SHP77 treated with DMSO at 0.1 percent for 48 hours (cell line): ENCODE data around the gene C19orf67.

Experiments
- DNase-seq: peaks from one replicate; lab custom pipeline; 2025; lab: John Stamatoyannopoulos, UW

Gene C19orf67

GRCh38 chr19:14107581-14108461 is 22.2 kb upstream of the C19orf67 start:
- no peak for DNase-seq

DNA sequence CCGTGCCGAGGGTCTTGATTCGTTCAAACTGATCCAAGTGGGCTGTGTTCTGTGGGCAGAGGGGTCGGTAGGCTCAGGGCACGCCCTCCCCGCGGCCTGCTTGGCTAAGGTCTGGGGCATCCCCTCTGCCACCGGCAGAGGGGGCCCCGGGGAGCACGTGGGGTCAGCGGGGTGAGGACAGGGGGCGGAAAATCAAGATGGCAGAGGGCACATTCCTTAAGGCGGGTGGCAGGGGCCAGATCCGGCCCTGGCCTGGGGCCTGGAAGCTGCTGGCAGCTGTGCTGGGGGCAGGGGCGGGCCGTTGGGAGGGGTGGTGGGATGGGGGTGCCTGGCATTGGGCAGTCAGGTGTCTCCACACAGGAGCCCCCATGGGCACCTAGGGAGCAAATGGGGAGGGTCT is 21.3 kb upstream of the C19orf67 start:
- DNase-seq, result no peak

GRCh38 chr19:14105680-14106079 is 20.1 kb upstream of the C19orf67 start:
- no peak for DNase-seq

- DNase-seq, result no peak
Measured at GRCh38 chr19:14103310-14103709, 17.7 kb upstream of the C19orf67 start.

DNA sequence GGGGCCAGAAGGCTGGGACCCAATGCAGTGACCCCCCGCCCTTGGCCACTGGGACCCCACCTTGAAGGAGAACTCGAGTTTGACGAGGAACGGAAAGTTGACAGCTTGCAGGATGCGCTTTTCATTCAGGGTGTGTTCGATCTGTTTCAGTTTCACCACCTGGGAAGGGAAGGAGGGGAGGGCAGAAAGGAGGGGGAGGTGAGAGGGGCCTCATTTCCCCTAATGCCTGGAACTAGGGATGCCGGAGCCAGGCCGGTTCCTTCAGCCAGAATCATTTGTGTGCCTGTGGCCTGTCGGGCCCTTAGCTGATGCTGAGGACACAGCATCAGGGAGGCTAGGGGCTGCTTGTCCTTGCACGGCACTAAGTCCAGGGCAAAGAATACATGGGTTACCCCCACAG is 17.2 kb upstream of the C19orf67 start:
- DNase-seq, result no peak

GRCh38 chr19:14102102-14102696 is 16.6 kb upstream of the C19orf67 start:
- no peak for DNase-seq

GRCh38 chr19:14101003-14101545 is 15.5 kb upstream of the C19orf67 start:
- DNase-seq, result no peak

DNA sequence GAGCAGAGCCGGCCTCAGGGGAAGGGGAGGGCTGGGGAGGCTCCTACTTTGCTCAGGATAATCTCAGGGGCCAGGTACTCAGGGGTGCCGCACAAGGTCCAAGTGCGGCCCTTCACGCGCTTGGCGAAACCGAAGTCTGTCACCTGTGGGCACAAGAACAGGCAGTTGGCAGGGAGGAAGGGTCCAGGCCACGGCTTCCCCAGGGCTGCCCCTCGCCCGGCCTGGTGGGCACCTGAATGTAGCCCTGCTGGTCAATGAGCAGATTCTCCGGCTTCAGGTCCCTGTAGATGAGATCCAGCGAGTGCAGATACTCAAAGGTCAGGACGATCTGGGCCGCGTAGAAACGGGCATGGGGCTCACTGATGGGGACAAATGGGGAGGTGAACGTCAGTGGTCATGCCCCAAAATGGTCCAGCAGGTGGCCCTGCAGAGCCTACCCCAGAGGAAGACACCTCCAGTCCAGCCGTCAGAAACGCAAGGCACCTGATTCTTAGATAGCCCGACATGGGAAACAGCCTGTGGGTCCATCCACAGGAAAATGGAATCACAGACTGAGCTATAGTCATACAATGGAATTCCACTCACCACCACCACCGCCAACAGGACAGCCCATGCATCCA is 12.1 kb upstream of the C19orf67 start:
- no peak for DNase-seq

- no peak for DNase-seq
Measured at GRCh38 chr19:14096272-14096992, 10.8 kb upstream of the C19orf67 start.

DNA sequence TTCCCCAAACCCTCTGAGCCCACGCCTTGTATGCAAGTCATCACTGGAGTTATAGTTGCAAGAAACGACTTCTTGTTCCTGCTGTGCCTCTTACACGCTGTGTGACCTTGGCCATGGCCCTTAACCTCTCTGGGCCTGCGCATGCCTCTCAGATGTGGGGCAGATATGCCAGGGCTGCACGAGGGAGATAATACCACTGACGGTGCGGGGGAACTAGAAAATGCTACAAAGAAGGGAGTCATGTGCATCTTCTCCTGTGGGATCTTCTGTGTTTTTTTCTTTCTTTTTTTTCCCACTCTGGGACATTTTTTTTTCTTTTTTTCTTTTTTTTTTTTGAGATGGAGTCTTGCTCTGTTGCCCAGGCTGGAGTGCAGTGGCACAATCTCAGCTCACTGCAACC is 9.3 kb upstream of the C19orf67 start:
- DNase-seq, result no peak

GRCh38 chr19:14093117-14093823 is 7.7 kb upstream of the C19orf67 start:
- DNase-seq, result no peak

DNA sequence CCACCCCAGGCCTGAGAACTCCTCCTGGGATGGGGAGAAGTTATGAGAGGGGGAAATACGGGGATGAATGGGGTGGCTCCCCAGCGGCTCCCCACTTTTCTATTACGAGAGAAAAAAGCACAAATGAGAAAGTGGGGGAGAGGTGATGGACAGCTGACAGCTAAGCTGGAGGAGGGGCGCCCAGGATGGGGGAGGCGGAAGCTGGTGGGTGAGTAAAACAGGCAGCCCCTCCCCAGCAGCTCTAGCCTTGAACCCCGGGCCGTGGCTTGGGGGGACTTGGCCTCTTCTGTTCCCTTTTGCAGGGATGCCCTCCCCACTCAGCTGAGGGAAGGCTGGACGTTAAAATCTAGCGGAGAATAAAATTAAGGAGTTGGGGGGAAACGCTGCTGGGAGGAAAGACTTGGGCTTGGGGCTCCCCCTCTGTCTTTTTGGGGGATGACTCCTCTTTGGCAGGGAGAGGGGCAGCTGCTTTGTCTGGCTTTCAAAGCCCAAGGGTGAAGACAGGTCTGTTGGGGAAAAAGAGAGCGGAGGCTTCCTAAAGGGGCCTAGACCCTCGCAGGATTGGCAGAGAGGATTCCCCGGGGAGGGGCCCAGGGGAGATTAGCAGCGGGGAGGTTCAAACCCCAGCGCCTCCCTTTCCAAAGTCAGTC is 6.4 kb upstream of the C19orf67 start:
- no peak for DNase-seq

DNA sequence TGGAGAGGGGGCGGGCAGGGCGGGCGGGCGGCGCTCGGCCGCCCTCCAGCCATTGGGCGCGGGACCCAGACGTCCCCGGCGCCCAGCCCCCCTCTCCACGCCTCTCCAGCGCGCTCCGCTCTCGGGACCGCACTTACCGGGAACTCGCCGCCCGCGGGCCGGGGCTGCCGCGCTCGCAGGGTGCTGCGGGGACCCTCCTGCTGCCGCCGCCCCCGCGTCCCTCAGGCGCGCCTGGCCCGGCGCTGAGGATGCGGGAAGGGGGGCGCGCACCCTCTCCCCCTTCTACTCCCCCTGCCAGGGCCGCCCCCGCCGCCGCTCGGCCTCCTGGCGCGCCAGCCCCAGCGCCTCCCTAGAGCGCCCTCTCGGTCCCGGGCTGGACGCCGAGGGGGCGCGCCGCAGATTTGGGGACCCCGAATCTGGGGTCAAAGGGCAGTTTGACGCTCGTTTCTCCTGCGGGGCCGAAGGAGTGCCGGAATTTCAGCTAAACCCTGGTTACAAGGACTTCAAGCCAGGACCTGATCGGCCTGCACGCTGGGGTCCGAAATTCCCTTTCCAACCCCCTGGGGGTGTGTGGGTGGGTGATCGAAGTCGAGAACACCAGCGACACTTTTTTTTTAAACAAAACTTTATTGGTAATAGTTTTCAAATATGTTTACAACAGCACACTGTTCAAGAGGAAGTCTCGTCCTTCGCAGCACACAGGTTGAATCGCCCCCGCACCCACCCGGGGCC is 5.7 kb upstream of the C19orf67 start:
- DNase-seq, result no peak

GRCh38 chr19:14090509-14091080 is 5.0 kb upstream of the C19orf67 start, which contains the start of gene SAMD1:
Gene SAMD1, minus strand, starts transcription at chr19:14090751.
- peak; percentile 38 for DNase-seq

GRCh38 chr19:14089662-14090508 is 4.3 kb upstream of the C19orf67 start:
- no peak for DNase-seq

DNA sequence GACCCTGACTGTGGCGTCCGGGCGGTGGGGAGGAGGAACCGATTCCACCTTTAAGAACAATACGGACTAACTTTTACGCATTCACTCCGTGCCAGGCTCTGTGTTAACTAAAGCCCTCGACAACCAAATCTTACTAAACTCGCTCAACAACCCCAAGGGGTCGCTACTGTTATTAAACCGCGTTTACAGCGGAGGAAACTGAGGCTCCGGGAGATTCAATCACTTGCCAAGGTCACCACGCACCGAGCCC is 3.8 kb upstream of the C19orf67 start:
- DNase-seq, result no peak

GRCh38 chr19:14088634-14089411 is 3.2 kb upstream of the C19orf67 start:
- no peak for DNase-seq

- no peak for DNase-seq
Measured at GRCh38 chr19:14086098-14086497, 515 bp upstream of the C19orf67 start.

DNA sequence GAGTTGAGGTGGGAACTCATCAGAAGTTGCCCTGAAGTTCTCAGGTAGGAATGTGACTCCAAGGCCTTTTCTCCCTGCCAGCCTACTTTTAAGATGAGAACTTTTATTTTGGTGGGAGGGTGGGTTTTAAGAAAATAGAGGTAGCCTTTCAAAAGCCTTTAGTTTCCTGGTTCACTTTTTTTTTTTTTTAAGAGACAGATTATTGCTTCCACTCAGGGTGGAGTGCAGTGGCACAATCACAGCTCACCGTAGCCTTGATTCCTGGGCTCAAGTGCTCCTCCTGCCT is 3.0 kb downstream of the C19orf67 start:
- no peak for DNase-seq
